AG09309 (cell line): ENCODE measurements around the gene IL5RA.

Experiments
- DNase-seq: peaks from one replicate; pipeline ENCODE4 v3.0.0-alpha.2; 2010; ENCODE audit warnings: low read depth
- H3K4me3 ChIP-seq: 2 replicates; pipeline ENCODE4 v1.5.1; 2011; ENCODE audit warnings: mild to moderate bottlenecking, low read depth, low read length, moderate library complexity; ENCODE audit not compliant: control insufficient read depth
- TF ChIP-seq, protein P1 (sequence below): IDR thresholded peaks from 2 replicates; pipeline ENCODE4 v1.5.1; 2011; ENCODE audit warnings: mild to moderate bottlenecking, low read depth, low read length, inconsistent platforms; ENCODE audit not compliant: insufficient read depth, control insufficient read depth; ENCODE audit errors: missing control alignments

The IL5RA gene

DNA sequence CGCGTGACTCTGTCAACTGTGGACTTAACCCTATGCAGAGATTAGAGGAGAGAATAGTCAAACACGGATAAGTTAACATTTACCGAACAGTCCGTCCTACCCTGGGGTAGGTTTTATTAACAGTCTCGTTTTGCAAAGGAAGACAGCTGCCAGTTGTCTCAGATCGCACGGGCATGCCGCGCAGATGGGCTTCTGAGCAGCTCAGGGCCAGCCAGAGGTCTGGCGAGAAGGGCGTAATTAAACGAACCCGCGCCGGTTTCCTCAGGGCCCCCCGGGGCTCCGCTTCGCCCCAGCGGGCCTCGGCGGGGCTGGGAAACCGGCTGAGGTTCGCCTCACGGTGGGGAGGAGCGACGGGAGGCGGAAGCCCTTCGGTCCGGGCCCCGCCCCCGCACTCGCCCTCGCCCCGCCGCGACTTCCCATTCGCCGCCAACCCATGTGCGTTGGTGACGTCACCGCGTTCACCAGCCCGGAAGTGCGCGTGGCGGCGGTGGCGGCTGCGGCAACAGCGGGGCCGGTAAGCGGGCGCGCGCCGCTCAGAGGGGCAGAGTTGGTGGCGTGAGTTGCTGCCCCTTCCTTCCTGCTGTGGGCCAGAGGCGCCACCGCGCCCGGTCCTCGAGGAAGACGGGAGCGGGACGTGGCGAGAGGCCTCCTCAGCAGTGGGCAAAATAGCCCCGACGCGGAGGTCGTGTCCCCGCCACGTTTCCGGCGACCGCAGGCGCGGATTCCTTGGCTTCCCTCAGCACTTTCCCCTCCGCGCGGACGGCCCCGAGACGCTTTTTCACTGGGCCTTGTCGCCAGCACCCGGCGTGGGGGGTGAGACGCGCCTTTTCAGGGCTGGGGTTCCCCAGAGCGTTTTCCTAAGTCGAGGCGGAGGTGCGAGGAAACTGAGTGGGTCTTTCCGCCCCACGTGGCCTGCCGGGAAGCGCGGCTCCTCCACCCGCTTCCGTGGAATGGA is 16.6 kb upstream of the IL5RA start, which contains the start of gene TRNT1:
TRNT1 (plus strand) TSS at position 464 of the 955 bp plus-strand sequence. CDS start 2,101 bp downstream, outside the sequence.
- peak; percentile 62 for DNase-seq
- TF ChIP-seq, protein P1, sequence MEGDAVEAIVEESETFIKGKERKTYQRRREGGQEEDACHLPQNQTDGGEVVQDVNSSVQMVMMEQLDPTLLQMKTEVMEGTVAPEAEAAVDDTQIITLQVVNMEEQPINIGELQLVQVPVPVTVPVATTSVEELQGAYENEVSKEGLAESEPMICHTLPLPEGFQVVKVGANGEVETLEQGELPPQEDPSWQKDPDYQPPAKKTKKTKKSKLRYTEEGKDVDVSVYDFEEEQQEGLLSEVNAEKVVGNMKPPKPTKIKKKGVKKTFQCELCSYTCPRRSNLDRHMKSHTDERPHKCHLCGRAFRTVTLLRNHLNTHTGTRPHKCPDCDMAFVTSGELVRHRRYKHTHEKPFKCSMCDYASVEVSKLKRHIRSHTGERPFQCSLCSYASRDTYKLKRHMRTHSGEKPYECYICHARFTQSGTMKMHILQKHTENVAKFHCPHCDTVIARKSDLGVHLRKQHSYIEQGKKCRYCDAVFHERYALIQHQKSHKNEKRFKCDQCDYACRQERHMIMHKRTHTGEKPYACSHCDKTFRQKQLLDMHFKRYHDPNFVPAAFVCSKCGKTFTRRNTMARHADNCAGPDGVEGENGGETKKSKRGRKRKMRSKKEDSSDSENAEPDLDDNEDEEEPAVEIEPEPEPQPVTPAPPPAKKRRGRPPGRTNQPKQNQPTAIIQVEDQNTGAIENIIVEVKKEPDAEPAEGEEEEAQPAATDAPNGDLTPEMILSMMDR = no peak
- peak within 1 kb of the TSS; percentile 70 for H3K4me3 ChIP-seq

DNA sequence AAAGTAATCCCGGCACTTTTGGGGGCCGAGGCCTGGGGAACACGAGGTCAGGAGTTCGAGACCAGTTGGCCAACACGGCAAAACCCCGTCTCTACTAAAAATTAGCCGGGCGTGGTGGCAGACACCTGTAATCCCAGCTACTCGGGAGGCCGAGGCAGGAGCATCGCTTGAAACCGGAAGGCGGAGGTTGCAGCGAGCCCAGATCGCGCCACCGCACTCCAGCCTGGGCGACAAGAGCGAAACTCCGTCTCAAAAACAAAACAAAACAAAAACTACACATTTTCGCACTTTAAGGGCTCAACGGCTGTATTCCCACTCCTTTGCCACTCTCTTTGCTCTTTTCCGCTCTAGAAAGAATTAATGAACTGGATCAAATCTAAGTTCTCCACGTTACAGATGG is 15.8 kb upstream of the IL5RA start:
- TF ChIP-seq, protein P1 = no peak
- H3K4me3 ChIP-seq = peak overlapping the region; percentile 70; the same call in 1 of the 2 replicates
- no peak for DNase-seq

DNA sequence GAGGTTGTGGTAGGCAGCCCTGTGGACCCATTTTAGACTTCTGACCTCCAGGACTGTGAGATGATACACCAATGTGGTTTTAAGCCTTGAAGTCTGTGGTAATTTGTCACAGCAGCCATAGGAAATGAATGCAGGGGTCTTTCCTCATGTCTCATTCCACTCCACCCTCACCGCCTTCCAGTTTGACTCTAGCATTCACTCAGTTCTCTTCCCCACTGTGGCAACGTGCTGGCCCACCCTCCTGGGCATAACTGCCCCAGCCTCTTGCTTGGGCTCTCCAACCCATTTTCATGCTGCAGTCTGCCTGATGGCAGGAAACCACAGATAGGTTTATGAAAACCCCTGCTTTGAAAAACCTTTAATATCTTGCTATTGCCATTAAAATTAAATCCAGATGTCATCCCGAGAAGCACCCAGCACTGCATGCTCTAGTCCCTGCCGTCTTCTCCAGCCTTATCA is 9.2 kb upstream of the IL5RA start:
- TF ChIP-seq, protein P1 = no peak
- no peak for DNase-seq
- no peak overlapping the region for H3K4me3 ChIP-seq

DNA sequence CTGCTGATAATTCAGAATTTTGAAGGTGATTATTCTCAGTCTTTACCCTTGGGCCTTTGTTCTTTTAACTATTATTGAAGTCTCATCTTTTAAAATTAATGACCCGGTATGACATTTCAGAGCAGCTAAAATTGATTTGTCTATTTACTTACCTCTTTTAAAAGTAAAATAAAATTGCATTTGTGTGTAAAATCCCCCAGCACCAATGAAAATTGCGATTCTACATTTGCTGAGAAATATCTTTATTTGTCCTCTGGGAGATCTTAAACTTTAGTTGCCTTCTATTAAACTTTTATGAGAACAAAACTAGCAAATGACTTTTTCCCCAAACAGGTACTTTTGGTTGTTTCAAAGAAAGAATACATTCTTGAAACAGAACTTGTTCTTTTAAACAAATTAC is 7.5 kb upstream of the IL5RA start:
- TF ChIP-seq, protein P1 = no peak
- no peak for DNase-seq
- H3K4me3 ChIP-seq = no peak overlapping the region

DNA sequence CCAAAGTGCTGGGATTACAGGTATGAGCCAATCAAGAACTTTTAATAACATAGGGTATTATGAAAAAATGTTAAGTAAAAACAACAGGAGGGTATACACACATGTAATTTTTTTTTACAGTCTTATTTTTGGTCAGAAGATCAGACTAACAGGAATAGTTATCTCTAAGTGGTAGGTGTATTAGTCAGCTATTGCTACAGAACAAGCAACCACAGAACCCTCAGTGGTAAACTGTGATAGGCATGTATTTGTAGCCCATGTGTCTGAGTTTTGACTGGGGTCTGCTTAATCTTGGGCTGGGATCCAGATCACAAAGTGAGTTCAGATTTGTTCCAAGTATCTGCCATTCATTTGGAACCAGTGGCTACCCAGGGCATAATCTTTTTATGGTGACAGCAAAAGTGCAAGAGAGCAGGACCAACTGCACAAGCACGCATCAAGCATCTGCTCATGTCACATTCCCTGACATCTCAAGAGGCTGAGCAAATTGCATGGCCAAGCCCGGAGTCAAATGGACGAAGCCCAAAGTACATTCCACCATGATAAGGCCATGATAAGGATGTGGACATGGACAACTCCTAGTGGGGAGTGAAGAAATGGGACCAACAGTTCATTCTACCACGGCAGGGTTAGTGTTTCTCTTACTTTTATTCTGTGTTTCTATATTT is 3.0 kb upstream of the IL5RA start:
- DNase-seq = no peak
- TF ChIP-seq, protein P1 = no peak
- H3K4me3 ChIP-seq = no peak overlapping the region

DNA sequence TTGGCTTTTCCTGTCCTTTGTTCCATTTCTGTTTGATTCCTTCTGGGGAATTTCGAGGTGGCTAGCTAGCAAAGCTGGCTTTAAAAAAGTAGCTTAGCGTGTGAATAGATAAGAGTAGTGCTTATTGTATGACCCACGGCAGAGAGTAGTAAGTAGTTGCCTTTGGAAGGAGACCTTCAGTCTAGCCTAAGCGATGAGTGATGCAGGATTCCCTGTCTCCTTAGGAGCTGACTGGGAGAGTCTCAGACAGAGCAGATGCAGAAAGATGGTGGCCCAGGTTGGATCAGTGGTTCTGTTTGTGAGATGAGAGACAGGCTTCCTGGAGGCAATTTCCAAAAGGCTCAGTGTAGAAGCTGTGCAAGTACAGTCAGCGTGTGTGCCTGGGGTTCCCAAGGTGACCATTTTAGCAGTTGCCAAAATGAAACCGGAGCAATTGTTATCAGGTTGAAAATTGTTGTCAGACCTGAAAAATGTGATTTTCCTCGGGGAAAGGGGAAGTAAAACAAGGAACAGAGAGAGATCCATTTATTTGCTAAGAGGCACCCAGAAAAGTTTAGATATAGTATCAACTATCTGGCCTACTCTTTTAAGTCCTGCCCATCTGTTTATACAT is 681 bp upstream of the IL5RA start:
- no peak for DNase-seq
- TF ChIP-seq, protein P1 = no peak
- no peak overlapping the region for H3K4me3 ChIP-seq
